GM18517 (cell line): ENCODE measurements around the gene COG2.
"Not testable (repeated sequence)": the region's sequence is repeated elsewhere in the genome, so short reads cannot be mapped to it uniquely, and the experiment has no call there.

Experiments used
- ATAC-seq: cut with Tn5 transposase; IDR thresholded peaks from one replicate; pipeline ENCODE4 v1.9.1; 2021; ENCODE audit warnings: mild to moderate bottlenecking, moderate library complexity; ENCODE audit not compliant: unreplicated experiment

Gene COG2

GRCh38 chr1:230713547-230713914 lies 71.2 kb downstream of the COG2 start:
- ATAC-seq: no peak

DNA sequence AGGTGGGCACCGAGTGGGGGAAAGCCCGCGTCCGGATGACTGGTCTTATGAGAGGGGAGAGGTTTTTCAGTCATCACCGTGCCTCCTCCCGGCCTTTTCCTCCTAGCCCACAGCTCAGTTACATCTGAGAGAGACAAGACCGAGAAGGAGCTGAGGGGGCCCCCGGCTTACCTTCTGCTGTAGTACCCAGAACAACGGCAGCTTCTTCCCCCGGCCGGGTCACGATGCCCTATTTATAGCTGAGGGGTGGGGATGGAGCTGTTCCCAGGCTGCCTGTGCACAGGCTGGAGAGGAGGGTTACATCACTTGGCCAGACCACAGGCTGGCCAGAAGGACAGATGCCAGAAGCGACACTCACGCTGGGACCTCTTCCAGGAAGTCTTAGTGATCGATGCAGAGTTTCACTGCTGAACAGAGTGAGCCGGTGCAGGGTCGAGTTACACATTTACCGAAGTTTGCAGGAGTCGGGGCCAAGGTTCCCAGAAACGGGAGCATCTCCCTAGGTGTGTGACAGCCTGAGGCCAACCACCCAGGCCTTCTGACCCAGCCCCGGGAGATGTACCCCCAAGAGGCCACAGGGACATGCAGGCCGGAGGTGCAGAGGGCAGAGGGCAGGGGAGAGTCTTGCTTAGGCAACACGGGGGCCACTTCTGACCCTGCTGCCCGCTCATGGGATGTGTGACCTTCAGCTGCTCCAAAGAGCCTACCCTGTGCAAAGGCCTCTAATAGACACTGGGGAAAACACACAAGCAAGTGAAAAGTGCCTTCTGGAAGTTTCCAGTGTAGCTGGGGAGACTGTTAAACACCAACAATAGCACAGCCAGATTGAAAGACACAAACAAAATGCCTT lies 71.9 kb downstream of the COG2 start, which contains the start of gene AGT:
Gene AGT, minus strand, starts transcription at position 208 of the 850 bp plus-strand sequence. CDS start 3,299 bp downstream, outside the sequence.
- ATAC-seq: no peak

- ATAC-seq: no peak
Observed at GRCh38 chr1:230715510-230715909, 73.2 kb downstream of the COG2 start.

GRCh38 chr1:230716453-230716852 lies 74.2 kb downstream of the COG2 start:
- not testable (repeated sequence) for ATAC-seq

DNA sequence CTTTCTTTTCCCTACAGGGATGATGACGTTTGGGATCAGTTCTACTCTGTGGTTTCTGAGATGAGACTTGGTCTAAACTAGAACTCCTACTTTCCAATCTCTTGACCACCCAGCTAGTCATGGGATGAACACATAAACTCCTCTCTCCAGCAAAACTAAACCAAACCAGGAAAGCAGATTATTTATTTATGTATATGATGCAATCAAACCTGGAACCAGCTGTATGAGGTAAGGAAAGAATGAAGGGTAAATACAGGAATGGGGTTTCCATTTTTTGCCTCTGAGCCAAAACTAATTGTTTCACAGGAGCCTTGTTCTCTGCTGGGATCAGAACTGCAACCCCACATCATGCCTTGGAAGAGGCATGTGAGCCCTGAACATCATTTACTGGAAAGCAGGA lies 75.0 kb downstream of the COG2 start:
- no peak for ATAC-seq

GRCh38 chr1:230721849-230722522 lies 79.7 kb downstream of the COG2 start:
- not testable (repeated sequence) for ATAC-seq

DNA sequence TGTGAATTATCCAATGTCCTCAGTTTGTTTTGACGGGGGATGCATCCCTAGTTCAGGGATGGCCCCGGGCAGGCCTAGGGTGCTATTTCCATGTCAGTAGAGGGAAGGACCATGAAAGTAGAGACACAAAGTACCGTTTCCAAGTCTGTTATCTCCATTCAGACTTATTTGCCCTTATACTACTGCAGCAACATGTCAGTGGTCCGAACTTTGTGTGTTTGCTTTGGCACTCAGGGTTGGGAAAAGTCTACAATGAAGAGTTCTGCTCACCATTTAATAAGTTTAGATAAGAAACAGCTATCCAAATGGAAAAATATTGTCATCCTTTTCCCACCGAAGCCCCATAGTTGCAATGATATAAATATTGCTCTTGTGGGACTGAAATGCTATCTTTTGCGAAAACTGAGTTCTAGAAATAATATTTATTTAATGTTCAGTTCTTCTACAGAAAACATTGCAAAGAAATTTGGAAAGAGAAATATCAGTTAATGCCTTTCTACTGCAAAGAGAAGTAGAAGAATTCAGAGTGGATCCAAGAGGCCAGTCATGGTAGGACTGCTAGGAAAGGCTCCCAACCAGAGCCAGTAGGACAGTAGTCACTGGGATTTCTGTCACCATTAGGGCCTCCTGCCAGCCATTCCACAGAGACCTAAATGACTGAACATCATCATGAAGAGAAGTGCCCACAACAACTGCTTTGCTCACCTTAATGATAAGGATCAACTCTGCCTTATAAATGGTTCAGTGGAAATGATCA lies 83.2 kb downstream of the COG2 start:
- ATAC-seq: no peak

GRCh38 chr1:230728710-230729392 lies 86.6 kb downstream of the COG2 start:
- no peak for ATAC-seq

DNA sequence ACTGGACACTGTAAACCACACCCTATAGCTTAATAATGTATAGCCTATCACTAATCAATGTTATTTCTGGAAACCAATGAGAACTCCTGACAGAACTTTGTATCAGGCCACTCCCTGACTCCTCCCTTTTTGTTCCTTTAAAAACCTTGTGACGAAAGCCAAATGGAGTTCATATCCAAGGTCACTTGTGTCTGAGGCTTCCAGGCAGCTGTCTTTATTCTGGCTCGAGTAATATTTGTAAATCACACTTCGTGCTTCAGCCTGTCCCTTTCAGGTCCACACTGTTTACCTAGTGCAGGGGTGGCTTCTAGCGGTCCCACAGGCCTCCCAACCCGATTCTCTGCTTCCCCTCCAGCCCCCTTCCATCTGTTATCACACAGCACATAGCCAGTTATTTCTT lies 88.7 kb downstream of the COG2 start:
- no peak for ATAC-seq

GRCh38 chr1:230735447-230735846 lies 93.2 kb downstream of the COG2 start:
- no peak for ATAC-seq

- ATAC-seq: no peak
Observed at GRCh38 chr1:230737622-230738262, 95.5 kb downstream of the COG2 start.

GRCh38 chr1:230739564-230740290 lies 97.4 kb downstream of the COG2 start:
- ATAC-seq: no peak
